ENCODE data around the gene TRAF2.

- TF ChIP-seq ARID3B (CRISPR knock-in tag; IDR thresholded peaks at IDR 0.05; ENCODE audit: borderline replicate concordance) (no peak), YY1 (IDR thresholded peaks at IDR 0.05; ENCODE audit: borderline replicate concordance in 1 of 3, control insufficient read depth in 1 of 3, extremely low read depth in 1 of 3, insufficient read depth in 3 of 3, insufficient read length in 1 of 3, insufficient replicate concordance in 2 of 3, low read depth in 1 of 3, low read length in 2 of 3) (no peak), E2F4 (CRISPR knock-in tag; IDR thresholded peaks at IDR 0.05; ENCODE audit: low read depth) (no peak), FOXK2 (conservative IDR thresholded peaks at IDR 0.05 in 1 of 2, IDR thresholded peaks at IDR 0.05 in 1 of 2; ENCODE audit: low read depth in 2 of 2) (no peak), ZC3H11A (IDR thresholded peaks at IDR 0.05; ENCODE audit: low read depth, low read length) (no peak), CTCF (IDR thresholded peaks at IDR 0.05 in 2 of 3, conservative IDR thresholded peaks at IDR 0.05 in 1 of 3; ENCODE audit: insufficient read depth in 2 of 3, low read depth in 1 of 3, low read length in 3 of 3) (no peak), REST (IDR thresholded peaks at IDR 0.05; ENCODE audit: borderline replicate concordance) (no peak), REST (CRISPR knock-in tag; IDR thresholded peaks at IDR 0.05; ENCODE audit: low read depth) (no peak), POLR2A (conservative IDR thresholded peaks at IDR 0.05) (no peak), CEBPZ (IDR thresholded peaks at IDR 0.05; ENCODE audit: borderline replicate concordance, low read depth, low read length) (no peak), RCOR1 (IDR thresholded peaks at IDR 0.05; ENCODE audit: borderline replicate concordance in 1 of 2, low read depth in 2 of 2, low read length in 2 of 2) (no peak), JUND (IDR thresholded peaks at IDR 0.05; ENCODE audit: borderline replicate concordance, low read depth, low read length) (no peak), JUND (tag; IDR thresholded peaks at IDR 0.05; ENCODE audit: borderline replicate concordance, low read depth, low read length) (no peak), JUNB (CRISPR knock-in tag; conservative IDR thresholded peaks at IDR 0.05) (no peak), ZBTB7A (IDR thresholded peaks at IDR 0.05; ENCODE audit: borderline replicate concordance, control insufficient read depth, low read depth, low read length) (no peak), MCM2 (IDR thresholded peaks at IDR 0.05; ENCODE audit: low read depth) (no peak)
Measured at GRCh38 chr9:136952876-136953770, 66.8 kb downstream of the TRAF2 start.
